PC-3 (cell line): ENCODE results near the gene SYTL1.

Experiments
- EZH2 ChIP-seq: fragments of 300-600 bp; sonication (generic); IDR thresholded peaks from one replicate; pipeline ENCODE4 v1.6.1; 2017; ENCODE audit warnings: antibody characterized with exemption, mild to moderate bottlenecking, low read length; ENCODE audit not compliant: unreplicated experiment
- EZH2phosphoT487 ChIP-seq: fragments of 300-600 bp; sonication (generic); IDR thresholded peaks from 2 replicates; pipeline ENCODE4 v1.6.1; 2018; ENCODE audit warnings: mild to moderate bottlenecking, antibody characterized with exemption, low read length, borderline replicate concordance

GRCh38 chr1:27358038-27358927 is 16.5 kb downstream of the SYTL1 start:
- TF ChIP-seq EZH2 (no peak), EZH2phosphoT487 (no peak)
